Panc1 (cell line): Measurements from ENCODE around the gene EFR3B. TPM values are rescaled to one million over a fixed set of nuclear protein-coding genes. Genes with fewer than 3 reads are reported as not detected.

Source experiments
- ATAC-seq: fragments of 200-7000 bp; cut with Tn5 transposase; 2 replicates; pipeline ENCODE4 v1.9.1; 2020; ENCODE audit warnings: mild to moderate bottlenecking, moderate library complexity
- BruUV-seq: library from RNA; stranded (reverse); fragments of 400-500 nt; replicated peaks from 2 replicates; lab custom pipeline; 2021; lab: Mats Ljungman, UMichigan
- CTCF ChIA-PET: fragments of 300-600 bp; sonication (Branson Sonifier 250); formaldehyde crosslinking; loops from one replicate; lab custom pipeline; 2022; ENCODE audit warnings: antibody characterized with exemption; lab: Charles Lee
- POLR2A ChIA-PET: fragments of 300-600 bp; sonication (Branson Sonifier 250); formaldehyde crosslinking; loops from one replicate; lab custom pipeline; 2022; ENCODE audit warnings: antibody characterized with exemption; lab: Charles Lee
- DNase-seq: peaks from one replicate; pipeline ENCODE4 v3.0.0-alpha.2; 2010; ENCODE audit warnings: low read depth, low spot score
- H3K27ac ChIP-seq: 2 replicates; pipeline ENCODE4 v1.5.1; 2011; ENCODE audit warnings: mild to moderate bottlenecking, low read length, inconsistent platforms
- H3K27me3 ChIP-seq: fragments of 200-500 bp; sonication (Bioruptor generic); 2 replicates; pipeline ENCODE4 v1.6.0; 2014; ENCODE audit warnings: low read length, inconsistent platforms; ENCODE audit not compliant: control insufficient read depth, insufficient read depth
- H3K36me3 ChIP-seq: fragments of 200-500 bp; sonication (Bioruptor generic); 2 replicates; pipeline ENCODE4 v1.5.1; 2014; ENCODE audit warnings: inconsistent platforms, mild to moderate bottlenecking, low read length, moderate library complexity; ENCODE audit not compliant: control insufficient read depth, insufficient read depth
- H3K4me1 ChIP-seq: 2 replicates; pipeline ENCODE4 v1.5.1; 2011; ENCODE audit warnings: inconsistent platforms, mild to moderate bottlenecking, low read length, moderate library complexity; ENCODE audit not compliant: control insufficient read depth, insufficient read depth
- H3K4me3 ChIP-seq, 2 experiments: 2 replicates each; pipeline ENCODE4 v1.5.1; 2011 to 2012; ENCODE audit warnings: low read depth in 2 of 2, low read length in 2 of 2, mild to moderate bottlenecking in 2 of 2, inconsistent platforms in 1 of 2, moderate library complexity in 1 of 2
- H3K9me3 ChIP-seq: fragments of 200-500 bp; sonication (Bioruptor generic); 2 replicates; pipeline ENCODE4 v1.5.1; 2014; ENCODE audit warnings: low read depth, mild to moderate bottlenecking, inconsistent platforms, low read length, moderate library complexity; ENCODE audit not compliant: control insufficient read depth, insufficient read depth
- POLR2AphosphoS5 ChIP-seq: IDR thresholded peaks from 2 replicates; pipeline ENCODE4 v1.6.1; 2012; ENCODE audit warnings: mild to moderate bottlenecking, low read depth, low read length, moderate library complexity
- SIN3A ChIP-seq: IDR thresholded peaks from 2 replicates; pipeline ENCODE4 v1.6.1; 2012; ENCODE audit warnings: low read depth, mild to moderate bottlenecking, low read length, moderate library complexity, borderline replicate concordance; ENCODE audit not compliant: insufficient read depth
- TCF7L2 ChIP-seq: IDR thresholded peaks from 2 replicates; pipeline ENCODE4 v1.6.1; 2011; ENCODE audit warnings: mild to moderate bottlenecking, low read depth, low read length, inconsistent platforms
- in situ Hi-C: cut with HindIII; loops from 2 replicates; pipeline ENCODE4 v1.10.0; 2016; ENCODE audit warnings: low sequenced_read_pairs, low pct_unique_long_range_greater_than_20kb
- intact Hi-C: fragments of 100-400 bp; cut with micrococcal nuclease; formaldehyde crosslinking; loops from one replicate; pipeline ENCODE4 v1.10.0; 2022; ENCODE audit not compliant: unreplicated experiment
- total RNA-seq: library from RNA; stranded (reverse); gene quantifications from one replicate; pipeline ENCODE4 v1.2.1, GENCODE V29; 2021; ENCODE audit not compliant: unreplicated experiment
- TF ChIP-seq, protein P1 (sequence below), 2 experiments: IDR thresholded peaks; 2 replicates each; pipeline ENCODE4 v1.6.1; 2011 to 2012; ENCODE audit warnings: low read depth in 2 of 2, control low read depth in 1 of 2, low read length in 1 of 2, mild to moderate bottlenecking in 1 of 2, moderate library complexity in 1 of 2; ENCODE audit not compliant: insufficient read depth in 1 of 2
- TF ChIP-seq, protein P2 (sequence below): fragments of 450-650 bp; IDR thresholded peaks from 2 replicates; pipeline ENCODE4 v1.5.1; 2017; ENCODE audit warnings: mild to moderate bottlenecking

Gene EFR3B
- total RNA-seq, 1 experiment from 2014 or later: 8.9 TPM

DNA sequence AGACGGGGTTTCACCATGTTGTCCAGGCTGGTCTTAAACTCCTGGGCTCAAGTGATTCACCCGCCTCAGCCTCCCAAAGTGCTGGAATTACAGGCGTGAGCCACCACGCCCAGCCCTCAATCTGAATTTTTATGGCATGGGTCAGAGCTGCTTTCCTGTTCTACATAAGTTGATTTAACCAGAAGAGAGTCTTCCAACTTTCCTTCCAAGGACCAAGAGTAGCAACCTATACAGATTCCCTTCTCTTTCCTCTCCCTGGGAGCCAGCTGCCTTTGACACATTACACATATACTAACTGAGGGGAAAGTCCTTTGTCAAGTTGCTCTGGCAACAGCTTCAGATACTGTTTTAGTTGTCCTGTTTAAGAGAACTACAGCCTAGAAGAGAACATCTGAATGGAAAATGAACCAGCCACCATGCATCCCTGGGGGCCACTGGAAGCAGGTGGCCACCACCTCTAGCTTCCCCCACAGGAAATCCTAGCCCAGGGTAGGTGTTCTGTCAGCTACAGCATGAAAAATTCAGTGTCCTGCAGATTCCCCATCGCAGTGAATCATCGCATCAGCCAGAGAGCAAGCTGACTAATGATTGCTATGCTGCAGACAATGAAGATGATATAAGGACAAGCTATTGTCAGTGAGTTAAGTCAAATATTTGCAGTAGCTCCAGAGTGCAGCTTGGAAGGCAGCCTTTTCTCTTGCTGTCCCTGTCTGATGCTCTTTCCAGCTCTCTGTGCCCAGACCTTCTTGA is 63.6 kb downstream of the EFR3B start:
- in situ Hi-C loops (no loop called here), intact Hi-C loops (no loop called here)
- Histone ChIP-seq H3K36me3 (no peaks in the 10 kb centered on the region), H3K27me3 (no peaks in the 10 kb centered on the region), H3K27ac (no peak overlapping the region), H3K4me3 (no peak overlapping the region), H3K9me3 (no peaks in the 10 kb centered on the region), H3K4me1 (no peaks in the 10 kb centered on the region)
- CTCF ChIA-PET: interaction anchor here (0.6 kb wide), 1 partner anchor 229 kb away, joined by 3 read pairs; no protein-coding TSS in a partner anchor
- ATAC-seq: peak; percentile 53; the same call in 1 of the 2 replicates
- no TSS peak for BruUV-seq
- peak; percentile 54 for DNase-seq
- TF ChIP-seq SIN3A: no peak
- TF ChIP-seq, protein P1, sequence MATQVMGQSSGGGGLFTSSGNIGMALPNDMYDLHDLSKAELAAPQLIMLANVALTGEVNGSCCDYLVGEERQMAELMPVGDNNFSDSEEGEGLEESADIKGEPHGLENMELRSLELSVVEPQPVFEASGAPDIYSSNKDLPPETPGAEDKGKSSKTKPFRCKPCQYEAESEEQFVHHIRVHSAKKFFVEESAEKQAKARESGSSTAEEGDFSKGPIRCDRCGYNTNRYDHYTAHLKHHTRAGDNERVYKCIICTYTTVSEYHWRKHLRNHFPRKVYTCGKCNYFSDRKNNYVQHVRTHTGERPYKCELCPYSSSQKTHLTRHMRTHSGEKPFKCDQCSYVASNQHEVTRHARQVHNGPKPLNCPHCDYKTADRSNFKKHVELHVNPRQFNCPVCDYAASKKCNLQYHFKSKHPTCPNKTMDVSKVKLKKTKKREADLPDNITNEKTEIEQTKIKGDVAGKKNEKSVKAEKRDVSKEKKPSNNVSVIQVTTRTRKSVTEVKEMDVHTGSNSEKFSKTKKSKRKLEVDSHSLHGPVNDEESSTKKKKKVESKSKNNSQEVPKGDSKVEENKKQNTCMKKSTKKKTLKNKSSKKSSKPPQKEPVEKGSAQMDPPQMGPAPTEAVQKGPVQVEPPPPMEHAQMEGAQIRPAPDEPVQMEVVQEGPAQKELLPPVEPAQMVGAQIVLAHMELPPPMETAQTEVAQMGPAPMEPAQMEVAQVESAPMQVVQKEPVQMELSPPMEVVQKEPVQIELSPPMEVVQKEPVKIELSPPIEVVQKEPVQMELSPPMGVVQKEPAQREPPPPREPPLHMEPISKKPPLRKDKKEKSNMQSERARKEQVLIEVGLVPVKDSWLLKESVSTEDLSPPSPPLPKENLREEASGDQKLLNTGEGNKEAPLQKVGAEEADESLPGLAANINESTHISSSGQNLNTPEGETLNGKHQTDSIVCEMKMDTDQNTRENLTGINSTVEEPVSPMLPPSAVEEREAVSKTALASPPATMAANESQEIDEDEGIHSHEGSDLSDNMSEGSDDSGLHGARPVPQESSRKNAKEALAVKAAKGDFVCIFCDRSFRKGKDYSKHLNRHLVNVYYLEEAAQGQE (IDR thresholded peaks at IDR 0.05; ENCODE audit: insufficient read depth in 1 of 2, low read depth in 2 of 2, low read length in 1 of 2): no peak
- no peak for TF ChIP-seq TCF7L2
- TF ChIP-seq, protein P2, sequence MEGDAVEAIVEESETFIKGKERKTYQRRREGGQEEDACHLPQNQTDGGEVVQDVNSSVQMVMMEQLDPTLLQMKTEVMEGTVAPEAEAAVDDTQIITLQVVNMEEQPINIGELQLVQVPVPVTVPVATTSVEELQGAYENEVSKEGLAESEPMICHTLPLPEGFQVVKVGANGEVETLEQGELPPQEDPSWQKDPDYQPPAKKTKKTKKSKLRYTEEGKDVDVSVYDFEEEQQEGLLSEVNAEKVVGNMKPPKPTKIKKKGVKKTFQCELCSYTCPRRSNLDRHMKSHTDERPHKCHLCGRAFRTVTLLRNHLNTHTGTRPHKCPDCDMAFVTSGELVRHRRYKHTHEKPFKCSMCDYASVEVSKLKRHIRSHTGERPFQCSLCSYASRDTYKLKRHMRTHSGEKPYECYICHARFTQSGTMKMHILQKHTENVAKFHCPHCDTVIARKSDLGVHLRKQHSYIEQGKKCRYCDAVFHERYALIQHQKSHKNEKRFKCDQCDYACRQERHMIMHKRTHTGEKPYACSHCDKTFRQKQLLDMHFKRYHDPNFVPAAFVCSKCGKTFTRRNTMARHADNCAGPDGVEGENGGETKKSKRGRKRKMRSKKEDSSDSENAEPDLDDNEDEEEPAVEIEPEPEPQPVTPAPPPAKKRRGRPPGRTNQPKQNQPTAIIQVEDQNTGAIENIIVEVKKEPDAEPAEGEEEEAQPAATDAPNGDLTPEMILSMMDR: no peak
- TF ChIP-seq POLR2AphosphoS5: no peak
- POLR2A ChIA-PET: interaction anchor here (0.7 kb wide), 1 partner anchor 989 kb away, joined by 3 read pairs; no protein-coding TSS in a partner anchor

DNA sequence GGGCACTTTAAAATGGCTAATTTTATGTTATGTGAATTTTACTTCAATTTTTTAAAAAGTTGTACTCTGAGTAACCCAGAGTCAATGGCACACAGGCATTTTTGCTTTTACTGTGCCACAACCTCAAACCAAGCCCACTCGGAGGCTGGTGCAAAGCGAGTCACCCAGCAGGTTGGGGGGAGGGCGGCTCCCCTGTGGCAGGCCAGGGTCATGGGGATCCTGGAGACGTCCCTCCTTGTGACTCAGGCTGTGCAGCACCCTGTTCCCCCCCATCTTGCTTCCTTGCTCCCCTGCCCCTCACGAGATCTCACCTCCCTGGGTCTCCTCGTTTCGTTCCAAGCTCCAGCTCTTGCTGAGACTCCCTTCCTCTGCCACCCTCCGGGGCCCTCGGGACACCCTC is 67.9 kb downstream of the EFR3B start:
- intact Hi-C loops: no loop called here
- Histone ChIP-seq H3K4me1 (no peaks in the 10 kb centered on the region), H3K9me3 (no peaks in the 10 kb centered on the region), H3K36me3 (no peaks in the 10 kb centered on the region), H3K27me3 (no peaks in the 10 kb centered on the region), H3K4me3 (no peak overlapping the region), H3K27ac (no peak overlapping the region)
- 0 out of 2 replicates have a peak, but pooled peaks have one; percentile 15 for ATAC-seq
- no TSS peak for BruUV-seq
- in situ Hi-C loops: no loop called here
- no peak for DNase-seq
- TF ChIP-seq, protein P2: no peak
- ChIA-PET CTCF (no interaction called here), POLR2A (no interaction called here)
